H1 (cell line): ENCODE data around the gene GTPBP6. TPM values are rescaled to one million over a fixed set of nuclear protein-coding genes. Genes with fewer than 3 reads are reported as not detected.

Experiments used
- CREB1 ChIP-seq: IDR thresholded peaks from 2 replicates; pipeline ENCODE4 v1.6.1; 2012; ENCODE audit warnings: inconsistent platforms
- RBBP5 ChIP-seq: IDR thresholded peaks from 2 replicates; pipeline ENCODE4 v1.7.1; 2012; ENCODE audit warnings: low read depth, mild to moderate bottlenecking, inconsistent platforms, low read length, moderate library complexity, borderline replicate concordance
- RFX5 ChIP-seq: IDR thresholded peaks from 2 replicates; pipeline ENCODE4 v1.6.1; 2011; ENCODE audit warnings: low read depth, low read length, improper control_type of control experiment, borderline replicate concordance
- polyA plus RNA-seq, 7 experiments: library from polyadenylated mRNA; depleted of rRNA in 3 of 7; stranded (reverse) in 5 of 7; unstranded in 2 of 7; fragments of >200 nt in 5 of 7; fragments of 200-250 nt in 2 of 7; gene quantifications; 1 replicate in 5 of 7; 2 replicates in 1 of 7; 4 replicates in 1 of 7; pipeline versions ENCODE4 v1.2.1 to v1.2.3, GENCODE V29; 2011 to 2013; ENCODE audit warnings: missing spikeins in 2 of 7, mixed read lengths in 2 of 7
- total RNA-seq: library from RNA; stranded (reverse); fragmentation: NEBNext Ultra II Directional; extraction: Animal tissue kit (Norgen Biotek cat#: 25700); gene quantifications from 2 replicates; pipeline ENCODE4 v1.2.1, GENCODE V29; 2021

Gene GTPBP6
- total and polyA plus RNA-seq, 2 of the 8 experiments (the other 6 are each of a cell fraction or from before 2014, with no cell fraction given), result 33.9 to 57.1 TPM

DNA sequence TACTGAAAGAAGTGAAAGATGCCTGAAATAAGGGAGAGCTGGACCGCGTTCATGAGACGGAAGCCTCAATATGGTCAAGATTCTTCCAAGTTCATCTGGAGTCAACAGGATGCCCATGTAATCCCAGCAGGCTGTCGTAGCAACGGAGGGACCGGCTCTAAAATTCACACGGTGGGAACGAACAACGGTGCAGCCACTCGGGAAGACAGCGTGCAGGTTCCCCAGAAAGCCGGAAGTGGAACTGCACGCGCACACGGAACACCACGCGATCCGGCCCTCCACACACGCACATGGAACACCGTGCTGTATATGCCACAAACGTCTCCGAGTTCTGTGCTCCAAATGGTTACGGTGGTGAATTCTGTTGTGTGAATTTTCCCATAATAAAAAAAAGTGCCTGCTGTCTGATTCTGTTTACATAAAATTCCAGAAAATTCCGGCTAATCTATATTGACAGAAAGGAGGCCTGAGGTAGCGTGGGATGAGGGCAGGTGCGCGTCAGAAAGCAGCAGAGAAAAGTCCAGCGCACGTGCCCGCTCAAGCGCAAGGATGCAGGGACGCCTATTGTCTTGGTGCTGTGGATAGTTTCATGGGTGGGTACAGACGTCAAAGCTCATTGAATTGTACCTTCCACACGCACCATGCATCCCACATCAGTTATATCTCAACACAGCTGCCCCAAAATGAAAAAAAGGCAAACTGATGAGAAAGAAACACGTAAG is 36.9 kb upstream of the GTPBP6 start (continued):
- TF ChIP-seq RBBP5, result no peak
- TF ChIP-seq CREB1, result no peak
- TF ChIP-seq RFX5, result no peak
- TF ChIP-seq, all 59 proteins: peak for 0
